ENCODE measurements around the gene SYPL2.

SYPL2 gene

GRCh38 chr1:109509176-109510134, 43.1 kb downstream of the SYPL2 start, which contains the start of gene AMIGO1:
TSS of gene AMIGO1 (minus strand) at chr1:109509727. CDS start at chr1:109508912, 815 bp downstream.
- in situ Hi-C loops (cut with MboI; ENCODE audit: low sequenced_read_pairs): no loop called here

GRCh38 chr1:109513110-109513710, 46.9 kb downstream of the SYPL2 start:
- in situ Hi-C loops (cut with MboI; ENCODE audit: low sequenced_read_pairs): no loop called here

GRCh38 chr1:109514846-109515245, 48.5 kb downstream of the SYPL2 start:
- in situ Hi-C loops (cut with MboI; ENCODE audit: low sequenced_read_pairs): no loop called here

DNA sequence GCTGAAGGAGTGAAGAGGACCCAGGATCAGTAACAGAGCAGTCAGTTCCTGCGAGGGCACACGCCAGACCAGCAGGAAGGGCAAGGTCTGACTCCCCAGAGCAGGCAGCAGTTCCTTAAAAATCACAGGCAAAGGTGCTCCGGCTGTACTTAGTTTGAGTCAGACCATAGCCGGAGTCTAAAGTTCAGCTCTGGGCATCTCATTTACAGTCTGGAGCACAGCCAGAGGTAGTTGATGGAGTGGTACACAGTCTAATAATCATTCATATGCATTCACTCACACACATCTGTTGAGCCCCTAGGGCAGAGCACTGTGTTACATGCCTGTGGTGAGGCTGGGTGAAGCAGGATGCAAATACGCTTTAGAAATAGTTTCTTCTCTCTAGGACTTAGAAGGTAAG, 50.5 kb downstream of the SYPL2 start:
- in situ Hi-C loops (cut with MboI; ENCODE audit: low sequenced_read_pairs): no loop called here

DNA sequence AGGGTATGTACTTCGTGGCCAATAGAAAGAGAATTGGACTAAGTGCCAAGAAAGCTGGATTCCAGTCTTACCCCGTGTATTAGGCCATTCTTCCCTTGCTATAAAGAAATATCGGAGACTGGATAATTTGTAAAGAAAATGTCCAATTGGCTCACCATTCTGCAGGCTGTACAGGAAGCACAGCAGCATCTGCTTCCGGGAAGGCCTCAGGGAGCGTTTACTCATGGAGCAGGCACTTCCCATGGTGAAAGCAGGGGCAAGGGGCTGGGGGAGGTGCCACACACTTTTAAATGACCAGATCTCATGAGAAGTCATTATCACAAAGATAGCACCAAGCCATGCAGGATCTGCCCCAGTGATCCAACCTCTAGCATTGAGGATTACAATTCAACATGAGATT, 51.0 kb downstream of the SYPL2 start:
- in situ Hi-C loops (cut with MboI; ENCODE audit: low sequenced_read_pairs): no loop called here

DNA sequence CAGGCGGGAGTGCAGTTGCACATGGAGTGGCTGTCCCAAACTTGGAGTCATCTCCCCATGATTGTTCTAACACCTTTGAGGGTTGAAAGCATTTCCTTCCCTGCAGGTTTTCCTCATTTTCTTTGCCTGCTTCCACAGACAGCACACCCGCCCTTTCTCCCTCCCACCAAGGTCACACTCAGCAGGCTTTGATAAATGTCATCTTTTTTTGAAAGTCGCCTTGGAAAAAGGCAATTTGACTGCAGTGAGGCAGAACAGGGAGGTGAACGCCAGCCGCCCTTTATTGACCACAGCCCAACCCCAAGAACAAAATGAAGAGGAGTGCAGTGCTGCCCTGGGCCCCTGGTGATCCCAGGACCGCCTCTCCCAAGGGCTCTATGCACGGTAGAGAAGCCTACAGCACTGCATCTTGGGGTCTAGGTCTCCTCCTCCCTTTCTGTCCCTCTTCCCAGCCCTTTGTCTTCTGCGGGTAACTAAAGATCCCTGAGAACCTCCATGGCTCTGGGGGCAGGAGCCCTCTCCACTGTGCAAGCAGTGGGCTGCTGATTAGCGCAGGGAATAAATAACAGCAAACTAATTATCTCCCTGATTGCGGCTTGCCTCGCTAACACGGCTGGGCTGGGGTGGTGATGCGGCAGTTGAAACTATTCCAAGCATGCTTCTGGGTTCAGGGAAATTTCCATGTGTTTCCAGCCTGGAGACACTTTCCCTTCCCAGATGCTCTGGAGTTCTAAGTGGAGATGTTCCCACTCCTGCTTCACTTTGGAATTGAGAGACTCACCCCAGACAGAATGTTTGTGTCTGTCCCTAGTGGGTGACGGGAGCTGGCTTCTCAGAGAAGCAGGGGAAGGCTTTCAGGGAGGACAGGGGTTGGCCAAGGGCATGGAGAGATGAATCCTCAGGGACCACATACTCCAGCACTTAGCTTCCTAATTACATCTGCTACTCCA, 54.9 kb downstream of the SYPL2 start:
- in situ Hi-C loops (cut with MboI; ENCODE audit: low sequenced_read_pairs): no loop called here

- in situ Hi-C loops (cut with MboI; ENCODE audit: low sequenced_read_pairs): no loop called here
Observed at GRCh38 chr1:109522026-109522425, 55.7 kb downstream of the SYPL2 start.

DNA sequence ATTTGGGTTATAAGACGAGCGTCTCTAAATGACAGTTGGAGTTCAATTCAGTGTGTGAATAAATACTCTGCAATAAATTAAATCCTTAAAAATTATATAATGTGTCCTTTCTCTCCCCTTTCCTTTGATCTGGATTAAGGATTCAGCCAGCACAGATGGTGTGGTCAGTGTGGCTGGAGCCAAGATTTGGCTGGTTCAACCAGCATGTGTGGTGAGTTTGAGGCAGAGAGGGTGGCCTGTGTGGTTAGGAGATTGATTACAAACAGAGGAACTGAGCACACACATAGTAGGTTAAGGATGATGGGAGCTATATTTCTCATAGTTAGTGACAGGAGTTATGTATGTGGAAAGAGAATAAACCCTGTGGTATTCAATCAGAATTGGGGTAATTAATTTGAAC, 57.4 kb downstream of the SYPL2 start:
- in situ Hi-C loops (cut with MboI; ENCODE audit: low sequenced_read_pairs): no loop called here

DNA sequence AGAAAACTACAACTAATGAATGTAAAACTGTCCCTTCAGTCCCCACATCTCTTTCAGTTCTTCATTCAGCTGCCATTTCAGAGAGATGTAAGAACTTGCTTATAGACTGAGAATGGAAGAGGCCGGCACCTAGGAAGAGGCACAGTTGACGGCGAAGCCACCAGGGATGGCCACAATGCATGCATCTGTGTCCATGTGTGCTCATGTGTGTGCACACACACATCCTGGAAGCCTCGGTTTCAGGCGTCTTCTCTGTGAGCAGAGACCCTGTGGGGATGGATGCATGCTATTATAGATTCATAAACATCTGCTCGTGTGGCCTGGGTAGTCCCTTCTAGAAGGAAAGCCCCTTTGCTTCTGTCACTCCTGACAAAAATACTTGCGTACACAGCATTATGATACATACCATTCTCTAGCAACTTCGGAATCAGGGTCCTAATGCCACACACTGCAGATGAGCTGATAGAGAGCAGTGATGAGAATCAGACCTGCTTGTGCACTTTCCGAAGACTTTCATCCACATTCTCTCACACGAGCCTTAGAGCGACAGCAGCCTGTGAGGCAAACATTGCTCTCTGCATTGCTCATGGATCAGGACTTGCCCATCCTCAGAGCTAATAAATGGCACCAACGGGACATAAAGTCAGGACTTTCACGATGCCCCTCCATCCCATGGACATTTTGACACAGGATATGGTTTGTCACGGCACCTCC, 60.9 kb downstream of the SYPL2 start:
- in situ Hi-C loops (cut with MboI; ENCODE audit: low sequenced_read_pairs): no loop called here

- in situ Hi-C loops (cut with MboI; ENCODE audit: low sequenced_read_pairs): no loop called here
Observed at GRCh38 chr1:109527846-109528695, 61.7 kb downstream of the SYPL2 start.

- in situ Hi-C loops (cut with MboI; ENCODE audit: low sequenced_read_pairs): no loop called here
Observed at GRCh38 chr1:109528712-109529111, 62.4 kb downstream of the SYPL2 start.

GRCh38 chr1:109529881-109530456, 63.6 kb downstream of the SYPL2 start:
- in situ Hi-C loops (cut with MboI; ENCODE audit: low sequenced_read_pairs): loop anchor here (5.0 to 10.0 kb wide), 2 partner anchors 33 to 265 kb away; no protein-coding TSS in a partner anchor

- in situ Hi-C loops (cut with MboI; ENCODE audit: low sequenced_read_pairs): loop anchor here (5.0 to 10.0 kb wide), 2 partner anchors 33 to 266 kb away; no protein-coding TSS in a partner anchor
Observed at GRCh38 chr1:109530457-109531087, 64.2 kb downstream of the SYPL2 start.

- in situ Hi-C loops (cut with MboI; ENCODE audit: low sequenced_read_pairs): loop anchor here (5.0 to 10.0 kb wide), 2 partner anchors 34 to 267 kb away; no protein-coding TSS in a partner anchor
Observed at GRCh38 chr1:109531380-109531779, 65.0 kb downstream of the SYPL2 start.
